SK-N-SH treated with all-trans-retinoic acid at 6 μM for 48 hours (cell line): ENCODE measurements around the gene ARID2.

ENCODE experiments used
- ATAC-seq: fragments of 200-7000 bp; cut with Tn5 transposase; 3 replicates; pipeline ENCODE4 v1.9.1; 2020; ENCODE audit warnings: mild to moderate bottlenecking, moderate library complexity
- ARNTL ChIP-seq: fragments of 450-650 bp; formaldehyde crosslinking; IDR thresholded peaks from 2 replicates; pipeline ENCODE4 v1.5.0; 2020; ENCODE audit warnings: low read depth, mild to moderate bottlenecking, moderate library complexity, borderline replicate concordance
- BACH2 ChIP-seq: fragments of 250-450 bp; sonication (Bioruptor Pico); IDR thresholded peaks from 2 replicates; pipeline ENCODE4 v1.9.0; 2021; ENCODE audit warnings: mild to moderate bottlenecking, borderline replicate concordance
- CSDC2 ChIP-seq: fragments of 250-450 bp; sonication (Bioruptor Pico); IDR thresholded peaks from 2 replicates; pipeline ENCODE4 v1.5.0; 2020; ENCODE audit warnings: mild to moderate bottlenecking, moderate library complexity
- ESRRG ChIP-seq: fragments of 250-450 bp; sonication (Bioruptor Pico); IDR thresholded peaks from 2 replicates; pipeline ENCODE4 v1.6.1; 2021; ENCODE audit warnings: mild to moderate bottlenecking
- GLIS3 ChIP-seq: fragments of 250-450 bp; sonication (Bioruptor Pico); IDR thresholded peaks from 2 replicates; pipeline ENCODE4 v1.5.0; 2020; ENCODE audit warnings: mild to moderate bottlenecking, moderate library complexity
- ISL1 ChIP-seq: fragments of 250-450 bp; sonication (Bioruptor Pico); IDR thresholded peaks from 2 replicates; pipeline ENCODE4 v2.1.2; 2022; ENCODE audit warnings: mild to moderate bottlenecking, moderate library complexity
- OSR1 ChIP-seq: fragments of 250-450 bp; sonication (Bioruptor Pico); IDR thresholded peaks from 2 replicates; pipeline ENCODE4 v1.8.0; 2022; ENCODE audit warnings: moderate library complexity, mild to moderate bottlenecking, inconsistent platforms
- PPARA ChIP-seq: fragments of 250-450 bp; sonication (Bioruptor Pico); IDR thresholded peaks from 2 replicates; pipeline ENCODE4 v1.5.0; 2020; ENCODE audit warnings: mild to moderate bottlenecking, borderline replicate concordance
- SNAI2 ChIP-seq: fragments of 250-450 bp; sonication (Bioruptor Pico); IDR thresholded peaks from 2 replicates; pipeline ENCODE4 v1.5.0; 2020; ENCODE audit warnings: mild to moderate bottlenecking, moderate library complexity
- TCF4 ChIP-seq: fragments of 250-450 bp; sonication (Bioruptor Pico); IDR thresholded peaks from 2 replicates; pipeline ENCODE4 v1.8.0; 2021; ENCODE audit warnings: mild to moderate bottlenecking, moderate library complexity, borderline replicate concordance
- TOX ChIP-seq: fragments of 250-450 bp; sonication (Bioruptor Pico); IDR thresholded peaks from 2 replicates; pipeline ENCODE4 v1.8.0; 2021; ENCODE audit warnings: mild to moderate bottlenecking, moderate library complexity, borderline replicate concordance
- ZC3H10 ChIP-seq: fragments of 250-450 bp; sonication (Bioruptor Pico); IDR thresholded peaks from 2 replicates; pipeline ENCODE4 v1.5.1; 2021; ENCODE audit warnings: mild to moderate bottlenecking, moderate library complexity
- ZFP3 ChIP-seq: fragments of 250-450 bp; sonication (Bioruptor Pico); IDR thresholded peaks from 2 replicates; pipeline ENCODE4 v1.5.0; 2020; ENCODE audit warnings: mild to moderate bottlenecking, moderate library complexity
- ZNF565 ChIP-seq: fragments of 450-650 bp; formaldehyde crosslinking; conservative IDR thresholded peaks from 2 replicates; pipeline ENCODE4 v1.5.0; 2020; ENCODE audit warnings: low read depth, mild to moderate bottlenecking, moderate library complexity
- ZNF70 ChIP-seq: fragments of 450-650 bp; formaldehyde crosslinking; IDR thresholded peaks from 2 replicates; pipeline ENCODE4 v1.5.0; 2020; ENCODE audit warnings: mild to moderate bottlenecking, moderate library complexity
- TF ChIP-seq, protein P1 (sequence below): fragments of 250-450 bp; sonication (Bioruptor Pico); IDR thresholded peaks from 2 replicates; pipeline ENCODE4 v1.5.0; 2020; ENCODE audit warnings: mild to moderate bottlenecking, moderate library complexity
- TF ChIP-seq, protein P2 (sequence below): fragments of 250-450 bp; sonication (Bioruptor Pico); IDR thresholded peaks from 2 replicates; pipeline ENCODE4 v1.8.0; 2021; ENCODE audit warnings: low read depth, mild to moderate bottlenecking, moderate library complexity, borderline replicate concordance
- TF ChIP-seq, protein P3 (sequence below): fragments of 250-450 bp; sonication (Bioruptor Pico); IDR thresholded peaks from 2 replicates; pipeline ENCODE4 v1.5.1; 2020; ENCODE audit warnings: low read depth, mild to moderate bottlenecking, moderate library complexity
- TF ChIP-seq, protein P4 (sequence below): fragments of 250-450 bp; sonication (Bioruptor Pico); IDR thresholded peaks from 2 replicates; pipeline ENCODE4 v1.8.0; 2020; ENCODE audit warnings: mild to moderate bottlenecking, moderate library complexity, borderline replicate concordance

ARID2 gene

DNA sequence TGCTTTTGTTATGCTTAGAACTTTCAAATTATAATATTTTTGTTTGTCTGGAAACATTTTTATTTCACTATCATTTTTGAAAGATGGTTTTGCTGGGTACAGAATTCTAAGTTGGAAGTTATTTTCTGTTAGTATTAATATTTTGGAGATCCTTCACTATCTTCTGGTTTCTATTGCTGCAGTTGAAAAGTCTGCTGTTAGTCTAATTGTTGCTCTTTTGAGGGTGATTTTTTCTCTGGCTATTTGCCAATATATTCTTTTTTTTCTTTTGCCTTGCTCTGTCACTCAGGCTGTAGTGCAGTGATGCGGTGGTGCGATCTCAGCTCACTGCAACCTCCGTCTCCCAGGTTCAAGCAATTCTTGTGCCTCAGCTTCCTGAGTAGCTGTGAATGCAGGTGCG is 28.2 kb upstream of the ARID2 start (continued):
- TF ChIP-seq ESRRG, result no peak
- no peak for TF ChIP-seq ZFP3 (CRISPR knock-in tag)
- no peak for TF ChIP-seq ISL1 (CRISPR knock-in tag)
- TF ChIP-seq, protein P1, sequence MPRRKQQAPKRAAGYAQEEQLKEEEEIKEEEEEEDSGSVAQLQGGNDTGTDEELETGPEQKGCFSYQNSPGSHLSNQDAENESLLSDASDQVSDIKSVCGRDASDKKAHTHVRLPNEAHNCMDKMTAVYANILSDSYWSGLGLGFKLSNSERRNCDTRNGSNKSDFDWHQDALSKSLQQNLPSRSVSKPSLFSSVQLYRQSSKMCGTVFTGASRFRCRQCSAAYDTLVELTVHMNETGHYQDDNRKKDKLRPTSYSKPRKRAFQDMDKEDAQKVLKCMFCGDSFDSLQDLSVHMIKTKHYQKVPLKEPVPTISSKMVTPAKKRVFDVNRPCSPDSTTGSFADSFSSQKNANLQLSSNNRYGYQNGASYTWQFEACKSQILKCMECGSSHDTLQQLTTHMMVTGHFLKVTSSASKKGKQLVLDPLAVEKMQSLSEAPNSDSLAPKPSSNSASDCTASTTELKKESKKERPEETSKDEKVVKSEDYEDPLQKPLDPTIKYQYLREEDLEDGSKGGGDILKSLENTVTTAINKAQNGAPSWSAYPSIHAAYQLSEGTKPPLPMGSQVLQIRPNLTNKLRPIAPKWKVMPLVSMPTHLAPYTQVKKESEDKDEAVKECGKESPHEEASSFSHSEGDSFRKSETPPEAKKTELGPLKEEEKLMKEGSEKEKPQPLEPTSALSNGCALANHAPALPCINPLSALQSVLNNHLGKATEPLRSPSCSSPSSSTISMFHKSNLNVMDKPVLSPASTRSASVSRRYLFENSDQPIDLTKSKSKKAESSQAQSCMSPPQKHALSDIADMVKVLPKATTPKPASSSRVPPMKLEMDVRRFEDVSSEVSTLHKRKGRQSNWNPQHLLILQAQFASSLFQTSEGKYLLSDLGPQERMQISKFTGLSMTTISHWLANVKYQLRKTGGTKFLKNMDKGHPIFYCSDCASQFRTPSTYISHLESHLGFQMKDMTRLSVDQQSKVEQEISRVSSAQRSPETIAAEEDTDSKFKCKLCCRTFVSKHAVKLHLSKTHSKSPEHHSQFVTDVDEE (CRISPR knock-in tag), result no peak
- TF ChIP-seq TOX (CRISPR knock-in tag), result no peak
- no peak for TF ChIP-seq ZNF565 (CRISPR knock-in tag)
- TF ChIP-seq GLIS3 (CRISPR knock-in tag), result no peak
- TF ChIP-seq BACH2 (CRISPR knock-in tag), result no peak
- no peak for TF ChIP-seq ARNTL (CRISPR knock-in tag)

DNA sequence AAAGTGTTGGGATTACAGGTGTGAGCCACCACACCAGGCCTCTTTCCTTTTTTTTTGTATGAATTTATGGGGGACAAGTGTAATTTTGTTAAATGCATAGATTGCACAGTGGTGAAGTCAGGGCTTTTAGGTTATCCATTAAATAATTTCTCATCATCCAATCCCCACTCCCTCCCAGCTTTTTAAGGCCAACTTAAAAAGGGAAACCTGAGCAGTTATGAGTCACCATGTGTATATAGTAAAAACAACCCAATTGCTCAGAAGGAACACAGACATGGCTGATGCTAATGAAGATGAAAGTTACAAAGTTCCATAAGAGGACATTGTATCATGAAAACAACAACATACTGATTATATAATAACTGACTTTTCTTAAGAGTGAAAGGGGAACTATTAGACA is 25.6 kb upstream of the ARID2 start:
- TF ChIP-seq OSR1 (CRISPR knock-in tag) (no peak), BACH2 (CRISPR knock-in tag) (no peak)
- TF ChIP-seq, all 23 proteins: peak for 0
- no peak for ATAC-seq

DNA sequence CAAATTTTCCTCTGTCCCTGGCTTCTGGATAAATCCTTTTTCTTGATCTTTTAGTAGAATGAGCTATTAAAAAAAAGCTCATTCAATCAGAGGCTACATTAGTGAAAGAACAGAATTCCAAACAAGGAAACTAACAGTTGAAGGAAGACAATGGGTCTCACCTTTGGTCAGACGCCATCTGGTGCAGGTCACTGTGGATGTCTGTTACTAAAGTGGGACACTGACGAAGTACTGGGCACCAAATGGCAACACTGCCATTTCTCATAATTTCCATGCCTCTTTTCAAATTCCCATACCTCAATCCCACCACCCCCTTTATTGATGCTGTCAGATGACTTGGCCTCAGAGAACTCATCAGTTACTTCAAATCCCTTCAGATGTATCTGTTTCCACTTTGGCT is 24.5 kb upstream of the ARID2 start:
- no peak for ATAC-seq
- TF ChIP-seq SNAI2 (no peak), BACH2 (CRISPR knock-in tag) (no peak), TCF4 (CRISPR knock-in tag) (no peak), PPARA (CRISPR knock-in tag) (no peak)
- TF ChIP-seq, protein P2, sequence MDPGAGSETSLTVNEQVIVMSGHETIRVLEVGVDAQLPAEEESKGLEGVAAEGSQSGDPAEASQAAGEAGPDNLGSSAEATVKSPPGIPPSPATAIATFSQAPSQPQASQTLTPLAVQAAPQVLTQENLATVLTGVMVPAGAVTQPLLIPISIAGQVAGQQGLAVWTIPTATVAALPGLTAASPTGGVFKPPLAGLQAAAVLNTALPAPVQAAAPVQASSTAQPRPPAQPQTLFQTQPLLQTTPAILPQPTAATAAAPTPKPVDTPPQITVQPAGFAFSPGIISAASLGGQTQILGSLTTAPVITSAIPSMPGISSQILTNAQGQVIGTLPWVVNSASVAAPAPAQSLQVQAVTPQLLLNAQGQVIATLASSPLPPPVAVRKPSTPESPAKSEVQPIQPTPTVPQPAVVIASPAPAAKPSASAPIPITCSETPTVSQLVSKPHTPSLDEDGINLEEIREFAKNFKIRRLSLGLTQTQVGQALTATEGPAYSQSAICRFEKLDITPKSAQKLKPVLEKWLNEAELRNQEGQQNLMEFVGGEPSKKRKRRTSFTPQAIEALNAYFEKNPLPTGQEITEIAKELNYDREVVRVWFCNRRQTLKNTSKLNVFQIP (CRISPR knock-in tag), result no peak
- TF ChIP-seq, protein P3, sequence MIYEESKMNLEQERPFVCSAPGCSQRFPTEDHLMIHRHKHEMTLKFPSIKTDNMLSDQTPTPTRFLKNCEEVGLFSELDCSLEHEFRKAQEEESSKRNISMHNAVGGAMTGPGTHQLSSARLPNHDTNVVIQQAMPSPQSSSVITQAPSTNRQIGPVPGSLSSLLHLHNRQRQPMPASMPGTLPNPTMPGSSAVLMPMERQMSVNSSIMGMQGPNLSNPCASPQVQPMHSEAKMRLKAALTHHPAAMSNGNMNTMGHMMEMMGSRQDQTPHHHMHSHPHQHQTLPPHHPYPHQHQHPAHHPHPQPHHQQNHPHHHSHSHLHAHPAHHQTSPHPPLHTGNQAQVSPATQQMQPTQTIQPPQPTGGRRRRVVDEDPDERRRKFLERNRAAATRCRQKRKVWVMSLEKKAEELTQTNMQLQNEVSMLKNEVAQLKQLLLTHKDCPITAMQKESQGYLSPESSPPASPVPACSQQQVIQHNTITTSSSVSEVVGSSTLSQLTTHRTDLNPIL, result no peak

DNA sequence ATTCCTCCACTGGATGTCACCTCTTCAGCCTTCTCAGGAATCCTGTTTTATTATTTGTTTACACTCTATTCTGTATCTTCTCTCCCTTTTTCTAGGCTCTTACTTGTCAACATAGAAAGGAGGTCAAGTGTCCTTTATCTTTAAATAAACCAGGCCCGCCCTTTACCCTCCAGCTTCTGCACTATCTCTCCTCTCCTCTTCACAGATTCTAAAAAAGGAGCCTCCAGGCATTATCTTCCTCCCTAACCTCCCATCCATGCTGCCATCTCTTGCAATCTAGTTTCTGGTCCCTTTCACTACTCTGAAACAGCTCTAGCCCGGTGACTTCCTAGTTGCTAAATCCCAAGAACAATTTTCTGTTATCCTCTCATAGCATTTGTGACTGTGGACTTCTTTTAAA is 24.1 kb upstream of the ARID2 start:
- TF ChIP-seq ARNTL (CRISPR knock-in tag) (no peak), ZNF70 (no peak), ZC3H10 (CRISPR knock-in tag) (no peak), ZNF565 (CRISPR knock-in tag) (no peak), GLIS3 (CRISPR knock-in tag) (no peak), ESRRG (no peak), PPARA (CRISPR knock-in tag) (no peak), CSDC2 (CRISPR knock-in tag) (no peak), SNAI2 (no peak)
- TF ChIP-seq, protein P3, result no peak
- TF ChIP-seq, protein P4, sequence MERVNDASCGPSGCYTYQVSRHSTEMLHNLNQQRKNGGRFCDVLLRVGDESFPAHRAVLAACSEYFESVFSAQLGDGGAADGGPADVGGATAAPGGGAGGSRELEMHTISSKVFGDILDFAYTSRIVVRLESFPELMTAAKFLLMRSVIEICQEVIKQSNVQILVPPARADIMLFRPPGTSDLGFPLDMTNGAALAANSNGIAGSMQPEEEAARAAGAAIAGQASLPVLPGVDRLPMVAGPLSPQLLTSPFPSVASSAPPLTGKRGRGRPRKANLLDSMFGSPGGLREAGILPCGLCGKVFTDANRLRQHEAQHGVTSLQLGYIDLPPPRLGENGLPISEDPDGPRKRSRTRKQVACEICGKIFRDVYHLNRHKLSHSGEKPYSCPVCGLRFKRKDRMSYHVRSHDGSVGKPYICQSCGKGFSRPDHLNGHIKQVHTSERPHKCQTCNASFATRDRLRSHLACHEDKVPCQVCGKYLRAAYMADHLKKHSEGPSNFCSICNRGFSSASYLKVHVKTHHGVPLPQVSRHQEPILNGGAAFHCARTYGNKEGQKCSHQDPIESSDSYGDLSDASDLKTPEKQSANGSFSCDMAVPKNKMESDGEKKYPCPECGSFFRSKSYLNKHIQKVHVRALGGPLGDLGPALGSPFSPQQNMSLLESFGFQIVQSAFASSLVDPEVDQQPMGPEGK (CRISPR knock-in tag), result no peak
- no peak for ATAC-seq
